ENCODE results near the gene PRAMEF15. TPM values are rescaled to one million over a fixed set of nuclear protein-coding genes. Genes with fewer than 3 reads are reported as not detected.
"Not testable (repeated sequence)": the region's sequence is repeated elsewhere in the genome, so short reads cannot be mapped to it uniquely, and the experiment has no call there.

The PRAMEF15 gene
- total RNA-seq = not detected

- not testable (repeated sequence) for FAIRE-seq
These were observed at the start of gene PRAMEF15 for GRCh38 chr1:13315281-13315680. Gene PRAMEF15 (plus strand): TSS chr1:13315581. CDS start chr1:13318408, 2,827 bp downstream.

GRCh38 chr1:13277016-13277415 is 38.4 kb upstream of the PRAMEF15 start:
- DNase-seq (ENCODE audit: low spot score in 2 of 2); FAIRE-seq: not testable (repeated sequence)

More at GRCh38 chr1:13315281-13315680, at the start of gene PRAMEF15:
- not testable (repeated sequence) for DNase-seq (ENCODE audit: low spot score in 2 of 2)

GRCh38 chr1:13279617-13280016 is 35.8 kb upstream of the PRAMEF15 start:
- FAIRE-seq = peak; percentile 39
- DNase-seq (ENCODE audit: low spot score in 2 of 2) = not testable (repeated sequence)

- DNase-seq (ENCODE audit: low spot score in 2 of 2); FAIRE-seq: not testable (repeated sequence)
These were observed 30.3 kb upstream of the PRAMEF15 start, which contains the start of gene PRAMEF8 for GRCh38 chr1:13285037-13285436. Gene PRAMEF8 (minus strand): TSS chr1:13285137. CDS start chr1:13284091, 1,046 bp downstream.

GRCh38 chr1:13289030-13289429 is 26.4 kb upstream of the PRAMEF15 start:
- DNase-seq (ENCODE audit: low spot score in 2 of 2); FAIRE-seq: not testable (repeated sequence)

- FAIRE-seq = not testable (repeated sequence)
These were observed 18.0 kb upstream of the PRAMEF15 start for GRCh38 chr1:13297216-13297931.

GRCh38 chr1:13298699-13299098 is 16.7 kb upstream of the PRAMEF15 start:
- FAIRE-seq; DNase-seq (ENCODE audit: low spot score in 2 of 2): not testable (repeated sequence)

More at GRCh38 chr1:13297216-13297931, 18.0 kb upstream of the PRAMEF15 start:
- not testable (repeated sequence) for DNase-seq (ENCODE audit: low spot score in 2 of 2)

- not testable (repeated sequence) for DNase-seq (ENCODE audit: low spot score in 2 of 2); FAIRE-seq
These were observed 13.2 kb upstream of the PRAMEF15 start for GRCh38 chr1:13302197-13302596.

- not testable (repeated sequence) for DNase-seq (ENCODE audit: low spot score in 2 of 2); FAIRE-seq
These were observed 12.1 kb upstream of the PRAMEF15 start, which contains the start of gene PRAMEF33 for GRCh38 chr1:13303239-13303638. Gene PRAMEF33 (plus strand): TSS chr1:13303539. CDS start chr1:13305955, 2,416 bp downstream.

- DNase-seq (ENCODE audit: low spot score in 2 of 2); FAIRE-seq: not testable (repeated sequence)
These were observed 27.1 kb downstream of the PRAMEF15 start for GRCh38 chr1:13342496-13342895.

GRCh38 chr1:13347034-13347433 is 31.7 kb downstream of the PRAMEF15 start, which contains the start of gene PRAMEF14:
Gene PRAMEF14 (minus strand): TSS chr1:13347134. CDS start chr1:13345314, 1,820 bp downstream.
- DNase-seq (ENCODE audit: low spot score in 2 of 2); FAIRE-seq: not testable (repeated sequence)

GRCh38 chr1:13353476-13353875 is 38.1 kb downstream of the PRAMEF15 start:
- FAIRE-seq; DNase-seq (ENCODE audit: low spot score in 2 of 2): not testable (repeated sequence)

GRCh38 chr1:13354475-13354874 is 39.1 kb downstream of the PRAMEF15 start:
- DNase-seq (ENCODE audit: low spot score in 2 of 2); FAIRE-seq: not testable (repeated sequence)

- FAIRE-seq; DNase-seq (ENCODE audit: low spot score in 2 of 2): not testable (repeated sequence)
These were observed 41.4 kb downstream of the PRAMEF15 start for GRCh38 chr1:13356774-13357173.

- DNase-seq (ENCODE audit: low spot score in 2 of 2); FAIRE-seq: not testable (repeated sequence)
These were observed 47.0 kb downstream of the PRAMEF15 start for GRCh38 chr1:13362364-13362763.

- FAIRE-seq; DNase-seq (ENCODE audit: low spot score in 2 of 2): not testable (repeated sequence)
These were observed 49.5 kb downstream of the PRAMEF15 start for GRCh38 chr1:13364928-13365327.

- not testable (repeated sequence) for FAIRE-seq; DNase-seq (ENCODE audit: low spot score in 2 of 2)
These were observed 51.2 kb downstream of the PRAMEF15 start for GRCh38 chr1:13366536-13366935.

- DNase-seq (ENCODE audit: low spot score in 2 of 2); FAIRE-seq: not testable (repeated sequence)
These were observed 53.2 kb downstream of the PRAMEF15 start for GRCh38 chr1:13368544-13368943.
